ENCODE results near the gene NAA10.

Gene NAA10

GRCh38 chrX:153967536-153968224 is 32.8 kb upstream of the NAA10 start:
- in situ Hi-C loops (cut with HindIII; ENCODE audit: low sequenced_read_pairs), result no loop called here

GRCh38 chrX:153966841-153967535 is 32.2 kb upstream of the NAA10 start:
- in situ Hi-C loops (cut with HindIII; ENCODE audit: low sequenced_read_pairs), result no loop called here

DNA sequence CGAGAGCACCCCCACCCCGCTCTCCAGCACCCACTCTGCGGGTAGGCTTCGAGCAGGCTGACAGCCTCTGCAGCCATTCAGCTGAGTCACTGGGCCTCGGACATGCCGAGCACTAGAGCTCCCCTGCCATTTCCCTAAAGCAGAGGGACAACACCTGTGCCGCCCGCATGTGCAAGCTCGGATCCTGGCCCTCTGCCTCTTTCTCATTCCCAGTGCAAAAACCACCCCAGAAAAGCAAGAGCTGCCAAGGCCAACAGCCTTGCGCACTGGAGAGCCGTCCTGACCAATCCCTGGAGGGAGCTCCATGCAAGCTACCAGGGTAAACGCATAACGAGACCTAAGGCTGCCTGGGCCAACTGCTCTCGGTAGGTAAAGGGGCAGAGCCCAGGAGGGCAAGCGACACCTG is 31.4 kb upstream of the NAA10 start:
- in situ Hi-C loops (cut with HindIII; ENCODE audit: low sequenced_read_pairs), result no loop called here

- in situ Hi-C loops (cut with HindIII; ENCODE audit: low sequenced_read_pairs), result no loop called here
Measured at GRCh38 chrX:153965406-153965805, 30.6 kb upstream of the NAA10 start.

GRCh38 chrX:153964105-153964504 is 29.3 kb upstream of the NAA10 start:
- in situ Hi-C loops (cut with HindIII; ENCODE audit: low sequenced_read_pairs), result no loop called here

DNA sequence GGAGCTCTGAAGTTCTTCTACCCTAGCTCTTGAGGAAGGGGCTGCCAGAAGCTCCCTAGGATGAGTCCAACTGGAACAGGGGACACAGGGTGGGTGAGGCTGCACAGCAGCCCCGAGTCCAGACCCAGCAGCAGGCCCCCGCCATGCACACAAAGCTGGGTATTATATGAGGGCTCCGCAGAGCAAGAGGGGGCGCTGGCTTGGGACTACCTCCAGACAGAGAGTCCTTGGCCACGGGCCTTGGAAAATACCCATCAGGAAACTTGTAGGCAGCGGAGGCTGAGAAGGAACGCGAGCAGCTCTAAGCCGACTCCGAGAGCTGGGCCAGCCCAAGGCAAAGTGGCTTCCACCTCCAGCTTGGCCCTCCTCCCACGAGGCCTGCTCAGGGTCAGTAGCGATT is 28.7 kb upstream of the NAA10 start:
- in situ Hi-C loops (cut with HindIII; ENCODE audit: low sequenced_read_pairs), result no loop called here

DNA sequence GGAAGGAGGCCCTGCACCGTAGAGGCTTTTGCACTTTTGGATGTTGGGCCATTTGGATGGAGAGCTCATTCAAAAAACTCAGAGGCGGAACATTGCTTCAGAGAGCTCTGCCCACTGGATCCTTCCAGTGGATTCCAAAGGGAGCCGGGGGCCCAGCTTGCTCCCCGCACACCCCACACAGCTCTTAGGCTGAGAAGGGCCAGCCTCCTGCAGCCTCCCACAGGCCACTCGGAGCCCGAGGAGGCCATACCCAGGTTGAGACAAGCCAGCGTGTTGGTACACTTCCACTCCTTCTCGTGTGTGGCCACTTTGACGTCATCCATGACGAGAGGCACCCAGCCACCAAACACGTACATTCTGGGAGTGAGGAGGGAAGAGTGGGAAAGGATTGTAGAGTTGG is 26.5 kb upstream of the NAA10 start:
- in situ Hi-C loops (cut with HindIII; ENCODE audit: low sequenced_read_pairs), result no loop called here

DNA sequence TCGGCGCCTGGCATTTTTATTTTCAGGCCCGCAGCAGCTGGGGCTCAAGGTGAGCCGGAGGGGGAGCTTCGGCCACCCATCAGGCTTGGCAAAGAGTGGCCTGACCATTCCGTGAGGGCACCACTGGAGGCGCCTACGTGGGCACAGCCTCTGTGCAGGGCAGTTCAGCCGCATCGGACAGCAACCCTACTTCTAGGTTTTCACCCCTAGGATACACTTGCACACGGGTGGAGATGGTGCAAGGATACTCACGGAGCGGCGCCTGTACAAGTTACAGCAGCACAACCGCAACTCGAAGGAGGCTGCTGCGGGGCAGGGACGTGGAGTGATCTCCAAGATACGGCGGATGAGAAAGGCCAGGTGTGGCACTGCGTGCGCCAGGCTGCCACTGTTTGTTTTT is 25.9 kb upstream of the NAA10 start:
- in situ Hi-C loops (cut with HindIII; ENCODE audit: low sequenced_read_pairs), result no loop called here

DNA sequence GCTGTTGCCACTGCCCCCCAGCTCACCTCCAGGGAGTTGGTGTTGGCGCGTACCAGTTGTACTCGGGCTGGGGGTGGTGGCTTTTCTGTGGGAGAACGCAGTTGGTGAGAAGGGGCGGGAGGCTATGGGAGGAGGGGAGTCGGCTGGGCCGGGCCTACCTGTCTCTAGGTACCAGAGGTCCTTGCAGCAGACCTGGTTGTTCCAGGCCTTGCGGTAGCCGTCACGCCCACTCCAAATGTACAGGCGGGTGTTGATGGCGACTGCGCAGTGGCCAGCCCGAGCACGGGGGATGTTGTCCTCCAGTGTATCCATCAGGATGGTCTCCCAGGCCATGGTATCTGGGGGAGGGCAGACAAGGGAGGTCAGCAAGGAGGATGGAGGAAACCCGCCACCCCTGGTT is 25.2 kb upstream of the NAA10 start:
- in situ Hi-C loops (cut with HindIII; ENCODE audit: low sequenced_read_pairs), result no loop called here

GRCh38 chrX:153959649-153960048 is 24.8 kb upstream of the NAA10 start:
- in situ Hi-C loops (cut with HindIII; ENCODE audit: low sequenced_read_pairs), result no loop called here

- in situ Hi-C loops (cut with HindIII; ENCODE audit: low sequenced_read_pairs), result no loop called here
Measured at GRCh38 chrX:153958605-153959004, 23.8 kb upstream of the NAA10 start.

GRCh38 chrX:153957224-153957623 is 22.4 kb upstream of the NAA10 start:
- in situ Hi-C loops (cut with HindIII; ENCODE audit: low sequenced_read_pairs), result no loop called here

DNA sequence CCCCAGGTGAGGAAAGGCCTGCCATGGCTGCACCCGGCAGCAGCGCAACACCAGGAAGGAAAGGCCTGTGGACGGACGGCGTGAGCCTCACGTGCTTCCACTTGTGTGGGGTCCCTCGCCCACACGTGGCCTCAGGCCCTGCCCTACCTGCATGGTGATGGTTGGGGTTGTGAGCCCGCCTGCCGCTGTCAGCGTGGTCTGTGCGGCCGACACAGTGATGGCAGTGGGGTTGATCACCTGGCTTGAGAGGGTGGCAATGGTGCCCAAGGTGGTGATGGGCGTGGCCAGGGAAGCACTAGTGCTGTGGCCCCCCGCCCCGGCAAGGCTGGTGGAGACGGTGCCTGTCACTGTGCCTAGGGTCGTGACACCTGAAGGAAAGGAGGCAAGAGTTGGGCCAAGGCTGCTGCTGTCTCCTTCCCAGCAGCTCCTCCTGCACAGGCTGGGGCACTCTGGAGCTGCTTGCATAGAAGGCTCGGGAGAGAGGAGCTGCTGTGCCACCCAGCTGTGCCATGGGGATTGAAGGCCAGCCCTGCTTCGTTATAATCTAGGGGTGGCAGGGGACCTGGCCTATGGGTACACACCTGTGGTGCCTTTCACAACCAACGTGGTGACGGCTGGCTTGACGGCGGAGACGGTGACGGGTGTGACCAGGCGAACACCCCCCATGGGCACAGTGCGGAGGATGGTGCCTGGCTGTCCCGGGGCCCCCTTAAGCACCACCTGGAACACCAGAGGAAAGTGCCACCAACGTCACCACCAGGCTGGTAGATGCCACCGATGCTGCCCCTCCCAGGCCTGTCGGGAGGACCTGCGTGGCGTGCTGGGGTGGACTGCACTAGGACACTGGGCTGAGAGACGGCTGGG is 21.4 kb upstream of the NAA10 start:
- in situ Hi-C loops (cut with HindIII; ENCODE audit: low sequenced_read_pairs), result no loop called here

- in situ Hi-C loops (cut with HindIII; ENCODE audit: low sequenced_read_pairs), result no loop called here
Measured at GRCh38 chrX:153955228-153955732, 20.4 kb upstream of the NAA10 start.

GRCh38 chrX:153954558-153955227 is 19.9 kb upstream of the NAA10 start:
- in situ Hi-C loops (cut with HindIII; ENCODE audit: low sequenced_read_pairs), result no loop called here

- in situ Hi-C loops (cut with HindIII; ENCODE audit: low sequenced_read_pairs), result no loop called here
Measured at GRCh38 chrX:153953892-153954557, 19.2 kb upstream of the NAA10 start.

DNA sequence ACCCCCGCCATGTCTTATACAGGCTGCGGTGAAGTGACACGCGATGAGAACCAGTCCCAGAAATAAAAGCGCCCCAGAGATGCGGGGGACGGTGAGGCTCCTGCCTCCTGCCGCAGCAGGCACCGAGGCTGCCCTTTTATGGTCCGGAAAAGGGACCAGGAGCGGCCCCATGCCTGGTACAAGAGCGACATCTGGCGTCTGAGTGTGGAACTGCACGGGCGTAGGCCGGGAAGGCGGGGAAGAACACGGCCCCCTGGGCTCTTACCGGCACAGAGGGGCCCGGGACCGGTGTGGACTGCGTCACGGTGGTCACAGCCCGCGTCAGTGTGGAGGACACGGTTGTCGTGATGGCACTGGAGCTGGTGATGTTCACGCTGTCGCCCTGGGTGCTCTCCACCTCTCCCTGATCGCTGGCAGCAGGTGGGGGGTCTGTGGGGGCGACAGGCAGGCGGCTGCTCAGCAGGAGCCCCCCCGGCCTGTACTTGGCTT is 18.5 kb upstream of the NAA10 start:
- in situ Hi-C loops (cut with HindIII; ENCODE audit: low sequenced_read_pairs), result no loop called here

GRCh38 chrX:153952373-153953026 is 17.7 kb upstream of the NAA10 start:
- in situ Hi-C loops (cut with HindIII; ENCODE audit: low sequenced_read_pairs), result no loop called here

GRCh38 chrX:153951683-153952372 is 17.0 kb upstream of the NAA10 start:
- in situ Hi-C loops (cut with HindIII; ENCODE audit: low sequenced_read_pairs), result no loop called here

All from DLD1 (cell line).